HCT116 (cell line): ENCODE measurements around the gene SEPHS1.

Experiments
- EZH2phosphoT487 ChIP-seq: fragments of 200-600 bp; IDR thresholded peaks from 2 replicates; pipeline ENCODE4 v1.6.1; 2018; ENCODE audit warnings: antibody characterized with exemption, borderline replicate concordance
- SP1 ChIP-seq: IDR thresholded peaks from 2 replicates; pipeline ENCODE4 v1.6.1; 2012; ENCODE audit warnings: low read depth
- SRF ChIP-seq: IDR thresholded peaks from 2 replicates; pipeline ENCODE4 v1.6.1; 2012; ENCODE audit warnings: low read depth
- TF ChIP-seq, protein P1 (sequence below), 3 experiments: fragments of 200-600 bp in 1 of 3; sonication (generic) in 1 of 3; IDR thresholded peaks in 2 of 3; conservative IDR thresholded peaks in 1 of 3; 2 replicates each; pipeline ENCODE4 v1.5.1; 2012 to 2017; ENCODE audit warnings: low read depth in 2 of 3, low read length in 2 of 3, antibody characterized with exemption in 1 of 3, borderline replicate concordance in 1 of 3, control low read depth in 1 of 3, mild to moderate bottlenecking in 1 of 3, mixed read lengths in 1 of 3, mixed run types in 1 of 3, moderate library complexity in 1 of 3; ENCODE audit not compliant: insufficient read depth in 1 of 3

DNA sequence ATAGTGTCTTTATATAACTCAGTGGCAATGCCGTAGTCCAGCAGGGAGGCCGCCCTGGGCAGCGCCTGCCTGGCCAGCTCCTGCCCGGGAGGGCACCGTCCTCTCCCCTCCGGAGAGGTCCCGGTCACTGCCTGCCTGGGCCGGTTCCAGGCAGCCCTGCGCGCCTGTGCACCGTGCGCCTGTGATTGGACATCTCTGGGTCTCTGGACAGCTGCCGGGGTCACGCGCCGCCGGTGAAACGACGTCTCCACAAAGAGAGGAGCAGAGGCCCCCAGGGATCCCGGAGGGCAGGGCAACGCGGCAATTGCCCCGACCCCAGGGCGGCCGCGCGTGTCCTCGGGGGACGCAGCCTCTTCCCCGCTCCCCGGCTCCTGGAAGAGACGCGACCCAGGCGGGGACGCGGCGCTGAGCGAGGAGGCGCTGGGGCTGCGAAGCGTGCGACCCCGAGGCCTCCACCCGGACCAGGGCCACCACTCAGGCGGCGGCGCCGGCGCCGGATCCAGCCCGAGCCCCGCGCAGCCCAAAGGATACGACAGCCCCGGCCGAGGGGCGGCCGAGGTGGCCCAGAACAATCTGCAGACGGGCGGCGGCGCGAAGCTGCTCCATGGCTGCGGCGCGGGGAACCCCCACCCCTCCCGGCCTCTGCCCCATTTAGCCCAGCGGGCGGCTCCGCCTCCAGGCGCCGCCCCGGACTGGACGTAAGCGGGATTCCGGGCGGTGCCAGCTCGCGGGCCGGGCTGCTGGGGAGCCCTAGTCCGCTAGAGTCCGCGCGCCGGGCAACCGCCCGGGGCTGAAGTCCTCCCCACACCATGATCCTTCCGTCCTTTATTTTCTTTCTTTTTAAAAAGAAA lies 48.4 kb downstream of the SEPHS1 start, which contains the start of gene PHYH:
- TF ChIP-seq, protein P1, sequence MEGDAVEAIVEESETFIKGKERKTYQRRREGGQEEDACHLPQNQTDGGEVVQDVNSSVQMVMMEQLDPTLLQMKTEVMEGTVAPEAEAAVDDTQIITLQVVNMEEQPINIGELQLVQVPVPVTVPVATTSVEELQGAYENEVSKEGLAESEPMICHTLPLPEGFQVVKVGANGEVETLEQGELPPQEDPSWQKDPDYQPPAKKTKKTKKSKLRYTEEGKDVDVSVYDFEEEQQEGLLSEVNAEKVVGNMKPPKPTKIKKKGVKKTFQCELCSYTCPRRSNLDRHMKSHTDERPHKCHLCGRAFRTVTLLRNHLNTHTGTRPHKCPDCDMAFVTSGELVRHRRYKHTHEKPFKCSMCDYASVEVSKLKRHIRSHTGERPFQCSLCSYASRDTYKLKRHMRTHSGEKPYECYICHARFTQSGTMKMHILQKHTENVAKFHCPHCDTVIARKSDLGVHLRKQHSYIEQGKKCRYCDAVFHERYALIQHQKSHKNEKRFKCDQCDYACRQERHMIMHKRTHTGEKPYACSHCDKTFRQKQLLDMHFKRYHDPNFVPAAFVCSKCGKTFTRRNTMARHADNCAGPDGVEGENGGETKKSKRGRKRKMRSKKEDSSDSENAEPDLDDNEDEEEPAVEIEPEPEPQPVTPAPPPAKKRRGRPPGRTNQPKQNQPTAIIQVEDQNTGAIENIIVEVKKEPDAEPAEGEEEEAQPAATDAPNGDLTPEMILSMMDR (IDR thresholded peaks at IDR 0.05 in 2 of 3, conservative IDR thresholded peaks at IDR 0.05 in 1 of 3; ENCODE audit: borderline replicate concordance in 1 of 3, insufficient read depth in 1 of 3, low read depth in 2 of 3, low read length in 2 of 3) = no peak
- TF ChIP-seq SP1 (no peak), SRF (no peak), EZH2phosphoT487 (no peak)
